ENCODE results near the gene GLRX5.

- TF ChIP-seq, protein P1, sequence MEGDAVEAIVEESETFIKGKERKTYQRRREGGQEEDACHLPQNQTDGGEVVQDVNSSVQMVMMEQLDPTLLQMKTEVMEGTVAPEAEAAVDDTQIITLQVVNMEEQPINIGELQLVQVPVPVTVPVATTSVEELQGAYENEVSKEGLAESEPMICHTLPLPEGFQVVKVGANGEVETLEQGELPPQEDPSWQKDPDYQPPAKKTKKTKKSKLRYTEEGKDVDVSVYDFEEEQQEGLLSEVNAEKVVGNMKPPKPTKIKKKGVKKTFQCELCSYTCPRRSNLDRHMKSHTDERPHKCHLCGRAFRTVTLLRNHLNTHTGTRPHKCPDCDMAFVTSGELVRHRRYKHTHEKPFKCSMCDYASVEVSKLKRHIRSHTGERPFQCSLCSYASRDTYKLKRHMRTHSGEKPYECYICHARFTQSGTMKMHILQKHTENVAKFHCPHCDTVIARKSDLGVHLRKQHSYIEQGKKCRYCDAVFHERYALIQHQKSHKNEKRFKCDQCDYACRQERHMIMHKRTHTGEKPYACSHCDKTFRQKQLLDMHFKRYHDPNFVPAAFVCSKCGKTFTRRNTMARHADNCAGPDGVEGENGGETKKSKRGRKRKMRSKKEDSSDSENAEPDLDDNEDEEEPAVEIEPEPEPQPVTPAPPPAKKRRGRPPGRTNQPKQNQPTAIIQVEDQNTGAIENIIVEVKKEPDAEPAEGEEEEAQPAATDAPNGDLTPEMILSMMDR (conservative IDR thresholded peaks at IDR 0.05 in 1 of 2, IDR thresholded peaks at IDR 0.05 in 1 of 2; ENCODE audit: extremely low read depth in 1 of 2, insufficient read depth in 1 of 2, low read depth in 1 of 2, low read length in 2 of 2), result no peak
- no peak for TF ChIP-seq EZH2 (IDR thresholded peaks at IDR 0.05; ENCODE audit: borderline replicate concordance, low read length)
These were observed 14.5 kb upstream of the GLRX5 start for GRCh38 chr14:95520346-95520745.

Data from mammary epithelial cell (primary cell).